ENCODE measurements around the gene NBPF6.
"Not testable (repeated sequence)": the region's sequence is repeated elsewhere in the genome, so short reads cannot be mapped to it uniquely, and the experiment has no call there.

The NBPF6 gene

GRCh38 chr1:108450043-108450442 is at the start of gene NBPF6:
Gene NBPF6, plus strand, starts transcription at chr1:108450343. Its CDS starts 259 bp downstream, at chr1:108450602.
- FAIRE-seq; DNase-seq (ENCODE audit: low spot score): not testable (repeated sequence)

GRCh38 chr1:108411098-108411833 is 38.9 kb upstream of the NBPF6 start:
- DNase-seq (ENCODE audit: low spot score); FAIRE-seq: not testable (repeated sequence)

GRCh38 chr1:108420129-108420528 is 30.0 kb upstream of the NBPF6 start:
- not testable (repeated sequence) for DNase-seq (ENCODE audit: low spot score)
- peak; percentile 32 for FAIRE-seq

- DNase-seq (ENCODE audit: low spot score), result not testable (repeated sequence)
- FAIRE-seq, result peak; percentile 95
Observed at GRCh38 chr1:108421061-108421916, 28.9 kb upstream of the NBPF6 start.

GRCh38 chr1:108426877-108427276 is 23.3 kb upstream of the NBPF6 start:
- not testable (repeated sequence) for DNase-seq (ENCODE audit: low spot score)

GRCh38 chr1:108432002-108432401 is 18.1 kb upstream of the NBPF6 start:
- not testable (repeated sequence) for FAIRE-seq; DNase-seq (ENCODE audit: low spot score)

More at GRCh38 chr1:108426877-108427276, 23.3 kb upstream of the NBPF6 start:
- not testable (repeated sequence) for FAIRE-seq

GRCh38 chr1:108433404-108433803 is 16.7 kb upstream of the NBPF6 start:
- not testable (repeated sequence) for FAIRE-seq; DNase-seq (ENCODE audit: low spot score)

- FAIRE-seq, result peak; percentile 42
- DNase-seq (ENCODE audit: low spot score), result not testable (repeated sequence)
Observed at GRCh38 chr1:108438536-108438935, 11.6 kb upstream of the NBPF6 start.

- not testable (repeated sequence) for DNase-seq (ENCODE audit: low spot score); FAIRE-seq
Observed at GRCh38 chr1:108454521-108454920, 4.4 kb downstream of the NBPF6 start.

GRCh38 chr1:108458661-108459060 is 8.5 kb downstream of the NBPF6 start:
- not testable (repeated sequence) for FAIRE-seq; DNase-seq (ENCODE audit: low spot score)

- not testable (repeated sequence) for DNase-seq (ENCODE audit: low spot score); FAIRE-seq
Observed at GRCh38 chr1:108461758-108462157, 11.6 kb downstream of the NBPF6 start.

GRCh38 chr1:108463962-108464361 is 13.8 kb downstream of the NBPF6 start:
- DNase-seq (ENCODE audit: low spot score); FAIRE-seq: not testable (repeated sequence)

GRCh38 chr1:108466166-108466565 is 16.0 kb downstream of the NBPF6 start:
- DNase-seq (ENCODE audit: low spot score); FAIRE-seq: not testable (repeated sequence)

GRCh38 chr1:108467155-108467554 is 17.0 kb downstream of the NBPF6 start:
- FAIRE-seq, result not testable (repeated sequence)

GRCh38 chr1:108470750-108471149 is 20.6 kb downstream of the NBPF6 start:
- not testable (repeated sequence) for FAIRE-seq; DNase-seq (ENCODE audit: low spot score)

More at GRCh38 chr1:108467155-108467554, 17.0 kb downstream of the NBPF6 start:
- DNase-seq (ENCODE audit: low spot score), result not testable (repeated sequence)

GRCh38 chr1:108474516-108474915 is 24.4 kb downstream of the NBPF6 start:
- FAIRE-seq; DNase-seq (ENCODE audit: low spot score): not testable (repeated sequence)

- FAIRE-seq (no peak), DNase-seq (ENCODE audit: low spot score) (no peak)
Observed at GRCh38 chr1:108478429-108479015, 28.4 kb downstream of the NBPF6 start.

GRCh38 chr1:108482708-108483107 is 32.6 kb downstream of the NBPF6 start:
- DNase-seq (ENCODE audit: low spot score) (no peak), FAIRE-seq (no peak)

GRCh38 chr1:108485990-108486389 is 35.8 kb downstream of the NBPF6 start:
- not testable (repeated sequence) for FAIRE-seq; DNase-seq (ENCODE audit: low spot score)

GRCh38 chr1:108486707-108487106 is 36.6 kb downstream of the NBPF6 start:
- FAIRE-seq; DNase-seq (ENCODE audit: low spot score): not testable (repeated sequence)

GRCh38 chr1:108495008-108495407 is 44.9 kb downstream of the NBPF6 start:
- not testable (repeated sequence) for DNase-seq (ENCODE audit: low spot score); FAIRE-seq
